ENCODE measurements around the gene S100A2.

S100A2 gene

DNA sequence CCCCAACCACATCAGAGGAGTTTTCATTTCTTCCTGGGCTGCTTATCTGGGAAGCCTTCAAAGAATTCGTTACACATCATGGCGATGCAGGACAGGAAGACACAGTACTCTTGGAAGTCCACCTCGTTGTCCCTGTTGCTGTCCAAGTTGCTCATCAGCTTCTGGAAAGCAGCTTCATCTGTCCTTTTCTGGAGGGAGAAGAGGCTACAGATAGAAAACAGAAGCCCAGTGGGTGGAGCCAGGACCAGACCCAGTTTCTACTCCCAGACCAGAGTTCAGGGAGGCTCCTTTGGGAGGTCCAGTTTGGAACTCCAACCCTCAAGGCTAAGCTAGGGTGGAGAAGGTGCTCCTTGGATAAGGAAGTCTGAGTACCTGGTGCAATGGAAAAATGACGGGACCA lies 21.9 kb downstream of the S100A2 start:
- DNase-seq: no peak

DNA sequence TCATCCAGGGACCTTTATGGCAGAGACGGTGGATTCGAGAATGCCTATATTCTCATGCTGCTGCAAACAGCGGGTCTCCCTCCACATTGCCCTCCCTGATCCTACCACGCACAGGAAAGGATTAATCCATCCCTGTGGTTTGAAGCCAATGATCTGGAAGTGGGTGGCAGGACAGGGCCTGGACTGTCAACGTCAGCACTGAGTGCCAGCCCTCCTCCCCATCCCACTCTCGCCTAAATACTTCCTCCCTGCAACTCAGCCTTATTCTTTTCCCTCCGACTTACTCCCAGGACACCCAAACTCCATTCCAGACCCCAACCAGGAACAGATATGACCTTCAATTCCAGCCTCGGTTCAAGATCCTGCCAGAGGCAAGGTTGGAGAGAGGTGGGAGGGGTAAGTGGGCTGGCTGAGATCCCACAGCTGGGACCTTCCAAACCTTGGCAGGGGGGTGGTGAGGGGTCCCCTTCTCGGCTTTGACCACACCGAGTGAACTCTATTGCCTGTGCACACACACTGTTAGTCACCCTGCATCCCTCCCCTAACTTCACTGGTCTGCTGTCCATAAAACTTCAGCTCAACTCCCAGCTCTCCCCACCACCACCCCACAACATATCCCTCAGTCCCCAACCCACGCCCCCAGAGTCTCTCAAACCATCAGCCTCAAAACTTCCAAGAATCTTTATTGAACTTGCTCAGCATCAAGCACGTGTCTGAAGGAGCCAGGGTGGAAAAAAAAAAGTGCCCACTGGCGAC lies 22.5 kb downstream of the S100A2 start:
- DNase-seq: no peak

GRCh38 chr1:153541641-153542590 lies 23.7 kb downstream of the S100A2 start:
- DNase-seq: no peak

GRCh38 chr1:153540394-153541361 lies 25.0 kb downstream of the S100A2 start, which contains the start of gene S100A5:
TSS of gene S100A5 (minus strand) at chr1:153540934. CDS start at chr1:153540191, 743 bp downstream.
- peak in 2 of 4 experiments; percentile 14 to 17 for DNase-seq

DNA sequence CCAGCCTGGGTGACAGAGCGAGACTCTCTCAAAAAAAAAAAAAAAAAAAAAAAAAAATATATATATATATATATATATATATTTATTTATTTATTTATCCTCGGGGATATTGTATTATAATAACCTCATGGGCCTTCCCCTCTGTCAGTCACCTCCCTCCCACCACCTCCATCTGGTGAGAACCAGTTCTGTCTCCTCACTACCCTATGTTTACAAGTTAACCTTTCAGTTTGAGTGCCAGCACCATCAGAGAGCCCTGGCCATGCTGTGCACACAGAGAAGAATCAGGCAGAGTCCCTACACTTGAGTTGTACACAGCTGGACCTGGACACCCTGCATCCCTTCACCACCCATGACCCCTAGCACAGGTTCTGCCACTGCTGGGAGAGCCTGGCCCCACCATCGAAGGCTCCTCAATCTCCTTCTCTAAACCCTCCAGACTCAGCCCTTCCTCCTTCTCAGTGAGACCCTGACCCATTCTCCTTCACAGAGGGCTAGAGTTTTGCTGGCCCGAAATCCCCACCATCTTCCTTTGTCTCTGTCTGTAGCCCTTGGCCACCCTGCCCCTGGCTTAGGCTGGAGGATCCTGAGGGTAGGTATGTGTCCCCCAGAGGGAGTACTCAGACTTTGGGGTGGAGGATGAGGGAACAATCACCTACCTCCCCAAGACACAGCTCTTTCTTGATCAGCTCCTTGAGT lies 26.1 kb downstream of the S100A2 start:
- DNase-seq: no peak

DNA sequence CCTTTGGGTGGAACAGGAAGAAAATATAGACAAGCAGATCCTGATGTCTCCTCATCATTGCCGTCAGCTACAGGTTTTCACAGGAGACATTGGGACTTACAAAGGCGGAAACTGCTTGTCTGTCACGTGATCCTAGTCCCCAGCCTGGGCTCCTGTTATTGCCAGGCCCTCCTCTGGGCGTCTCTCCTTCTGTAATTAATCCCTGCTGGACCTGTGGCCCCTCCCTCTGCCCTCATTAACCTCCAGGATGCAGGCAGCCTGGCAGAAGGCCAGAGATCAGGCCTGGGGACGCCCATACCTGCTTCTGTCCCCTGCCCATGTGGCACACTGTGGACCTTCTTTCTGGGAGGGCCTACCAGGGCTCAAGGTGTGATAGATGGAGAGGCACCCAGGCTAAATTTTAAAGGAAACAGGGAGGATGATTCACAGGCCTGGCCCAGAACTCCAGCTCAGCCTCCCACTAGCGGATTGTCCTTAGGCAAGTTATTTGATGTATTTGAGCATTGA lies 27.3 kb downstream of the S100A2 start:
- DNase-seq: no peak

DNA sequence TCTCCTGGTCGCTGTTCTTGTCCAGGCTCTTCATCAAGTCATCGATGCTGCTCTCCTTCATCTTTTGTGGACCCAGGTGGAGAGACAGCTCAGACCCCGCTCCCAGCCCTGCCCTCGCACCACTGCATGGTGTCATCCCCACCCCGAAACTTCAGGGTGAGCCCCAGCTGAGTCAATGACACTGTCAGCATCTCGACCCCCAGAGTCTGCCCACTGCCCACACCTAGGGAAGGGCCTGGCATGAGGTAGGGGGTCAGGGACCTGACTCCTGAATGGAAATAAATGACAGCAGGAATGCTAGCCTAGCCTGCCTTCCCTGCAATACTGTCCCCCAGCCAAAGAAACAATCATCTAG lies 28.3 kb downstream of the S100A2 start:
- DNase-seq: no peak

DNA sequence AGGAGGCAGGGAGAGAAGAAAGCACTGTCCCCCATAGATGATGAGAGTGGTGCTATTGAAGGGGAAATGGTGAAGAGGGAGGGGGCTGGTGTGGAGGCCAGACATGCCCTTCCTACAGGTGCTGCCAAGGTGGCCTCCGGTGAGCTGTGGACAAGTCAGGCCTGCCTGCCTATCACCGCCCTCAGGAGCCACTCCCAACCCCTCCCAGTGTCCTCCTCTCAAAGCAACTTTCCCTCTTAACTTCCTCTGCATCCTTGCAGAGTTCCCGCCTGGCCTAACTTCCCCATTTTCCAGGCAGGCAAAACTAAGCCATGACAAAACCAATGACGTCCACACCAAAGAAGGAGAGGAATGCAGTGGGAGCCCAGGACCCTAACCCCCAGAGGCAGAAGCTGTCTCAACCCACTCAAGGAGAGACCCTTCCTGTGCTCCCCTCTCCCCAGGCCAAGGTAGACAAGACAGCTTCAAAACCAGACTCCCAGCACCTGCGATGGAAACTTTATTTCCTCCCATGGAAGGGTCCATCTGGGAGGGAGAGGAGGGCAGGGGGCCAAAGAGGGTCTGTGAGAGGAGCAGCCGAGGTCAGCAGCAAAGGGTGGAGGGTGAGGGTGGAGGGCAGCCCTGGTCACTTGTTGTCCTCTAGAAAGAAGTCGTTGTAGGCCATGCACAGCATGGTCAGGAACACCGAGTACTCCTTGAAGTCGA lies 28.8 kb downstream of the S100A2 start:
- DNase-seq: no peak

DNA sequence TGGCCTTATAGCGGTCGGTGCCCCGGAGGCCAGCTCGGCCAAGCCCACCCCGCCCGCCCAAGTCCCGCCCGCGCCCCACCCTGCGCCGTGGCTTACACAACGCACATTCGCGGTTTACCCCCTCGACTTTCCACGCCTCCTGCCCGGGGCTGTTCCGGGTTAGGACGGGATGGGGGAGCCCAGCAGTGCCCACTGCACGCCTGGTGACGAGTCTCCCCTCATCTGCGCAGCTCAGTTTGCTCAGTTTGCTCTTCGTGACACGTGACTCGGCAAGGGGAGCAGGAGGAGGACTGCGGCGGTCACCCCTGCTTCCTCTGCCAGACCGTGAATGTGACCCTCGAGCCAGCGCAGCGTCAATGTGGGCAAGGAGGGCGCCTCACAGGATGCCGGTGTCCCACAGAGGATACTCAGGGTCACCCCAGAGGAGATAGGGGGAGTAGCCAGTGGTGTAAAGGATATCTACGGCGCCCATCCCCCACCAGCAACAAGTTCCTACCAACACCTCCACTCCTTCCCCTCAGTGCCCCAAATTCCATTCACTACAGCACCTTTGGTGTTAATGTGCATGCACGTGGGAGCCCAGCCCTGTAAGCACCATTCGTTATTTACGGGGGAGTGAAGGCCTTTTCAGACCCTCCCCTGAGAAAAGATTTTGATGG lies 29.5 kb downstream of the S100A2 start:
- peak; percentile 17 to 71 (median 56) for DNase-seq

GRCh38 chr1:153535242-153536011 lies 30.2 kb downstream of the S100A2 start, which contains the start of gene S100A6:
TSS of gene S100A6 (minus strand) at chr1:153535991. CDS start at chr1:153535339, 652 bp downstream.
- DNase-seq: peak in 2 of 4 experiments; percentile 30 to 44

- no peak for DNase-seq
These were observed 30.8 kb downstream of the S100A2 start for GRCh38 chr1:153534925-153535241.

GRCh38 chr1:153534226-153534924 lies 31.3 kb downstream of the S100A2 start:
- DNase-seq: no peak

DNA sequence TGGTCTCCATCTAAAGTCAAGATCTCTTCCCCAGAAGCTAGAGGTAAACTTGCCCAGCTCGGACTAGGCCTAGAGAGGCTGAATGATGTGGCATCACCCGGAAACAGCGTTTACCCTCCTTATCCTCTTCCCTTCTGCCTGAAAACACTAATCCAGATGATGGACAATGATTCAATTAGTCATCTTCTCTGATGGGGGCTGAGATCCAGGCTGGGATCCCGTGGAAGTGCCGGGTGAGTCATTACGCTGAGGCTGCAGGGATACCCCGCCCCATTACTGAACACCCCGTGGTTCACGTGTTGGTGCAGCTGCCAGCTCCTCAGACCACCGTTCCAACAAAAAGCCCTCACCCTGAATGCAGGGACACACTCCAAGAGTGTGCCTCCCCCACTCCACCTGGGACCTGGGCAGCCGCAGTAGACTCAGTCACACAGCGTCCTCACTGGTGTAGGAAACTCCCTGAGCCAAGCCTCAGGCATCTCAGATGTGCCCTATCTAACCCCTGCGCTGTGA lies 31.9 kb downstream of the S100A2 start:
- DNase-seq: no peak

- peak; percentile 22 to 62 (median 46) for DNase-seq
These were observed 32.7 kb downstream of the S100A2 start for GRCh38 chr1:153532769-153533599.

DNA sequence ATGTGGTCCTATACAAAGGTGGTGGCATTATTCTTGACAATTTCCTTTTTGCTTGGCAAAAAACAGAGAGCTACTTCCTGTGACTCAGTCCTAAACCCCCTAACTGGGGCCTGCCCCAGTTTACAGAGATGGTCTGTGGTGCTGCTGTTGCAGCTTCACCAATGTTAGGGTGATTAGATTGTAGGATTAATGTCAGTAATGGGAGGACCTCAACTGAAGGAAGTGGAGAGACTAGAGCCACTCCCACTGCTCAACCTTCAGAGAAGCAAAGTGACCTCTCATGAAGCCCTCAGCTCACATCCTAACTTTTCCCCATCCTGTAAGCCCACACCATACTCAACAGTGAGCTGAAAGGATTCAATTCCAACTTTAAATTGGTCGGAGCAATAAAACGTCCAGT lies 33.5 kb downstream of the S100A2 start:
- DNase-seq: no peak

DNA sequence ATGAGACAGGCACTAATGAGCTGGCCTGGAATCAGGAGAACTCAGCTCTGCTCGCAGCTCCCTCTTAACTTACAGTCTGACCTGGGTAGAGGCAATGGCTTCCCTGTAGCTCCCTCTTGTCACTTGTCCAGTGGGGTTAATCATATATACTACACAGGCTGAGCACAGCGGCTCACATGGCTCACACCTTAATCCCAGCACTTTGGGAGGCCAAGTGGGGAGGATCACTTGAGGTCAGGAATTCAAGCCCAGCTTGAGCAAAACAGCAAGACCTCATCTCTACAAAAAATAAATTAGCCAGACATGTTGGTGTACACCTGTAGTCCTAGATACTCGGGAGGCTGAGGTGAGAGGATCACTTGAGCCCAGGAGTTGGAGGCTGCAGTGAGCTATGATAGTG lies 34.0 kb downstream of the S100A2 start:
- DNase-seq: no peak

GRCh38 chr1:153527683-153528040 lies 38.0 kb downstream of the S100A2 start:
- no peak for DNase-seq

Data from activated naive CD4-positive, alpha-beta T cell (primary cell).